Activated T-cell treated with anti-CD3 and anti-CD28 coated beads, Interleukin-2, amount 50 U/mL, for 4 hours (primary cell): ENCODE data around the gene AP2A2. TPM values are rescaled to one million over a fixed set of nuclear protein-coding genes. Genes with fewer than 3 reads are reported as not detected.
A peak's percentile ranks its signal among the peaks of the same experiment; 100 is the strongest.

ENCODE experiments used
- ATAC-seq, 2 donors: fragments of 200-7000 bp; cut with Tn5 transposase; one replicate each; pipeline ENCODE4 v1.10.0; 2021
- DNase-seq: peaks from one replicate; pipeline ENCODE4 v3.0.0-alpha.2; 2020
- H3K27me3 Mint-ChIP-seq: one replicate; pipeline ENCODE4 v1.8.0; 2021; ENCODE audit warnings: low read depth, mixed read lengths
- H3K36me3 Mint-ChIP-seq: one replicate; pipeline ENCODE4 v1.8.0; 2022; ENCODE audit warnings: mixed read lengths; ENCODE audit not compliant: insufficient read depth
- H3K4me1 Mint-ChIP-seq: one replicate; pipeline ENCODE4 v1.8.0; 2021; ENCODE audit warnings: low read depth, mixed read lengths
- H3K4me3 Mint-ChIP-seq: one replicate; pipeline ENCODE4 v1.8.0; 2021; ENCODE audit warnings: mild to moderate bottlenecking, moderate library complexity, mixed read lengths
- H3K9me3 Mint-ChIP-seq: one replicate; pipeline ENCODE4 v1.8.0; 2021; ENCODE audit warnings: mixed read lengths
- total RNA-seq, 3 donors: library from RNA; stranded (reverse); gene quantifications; one replicate each; pipeline ENCODE4 v1.2.1, GENCODE V29; 2021

The AP2A2 gene
- total RNA-seq, 3 donors from 2014 or later = 30.4 to 41.7 (median 38.0) TPM

GRCh38 chr11:1047595-1048156, 122.0 kb downstream of the AP2A2 start:
- H3K9me3 Mint-ChIP-seq = no peaks in the 10 kb centered on the region
- H3K36me3 Mint-ChIP-seq = no peaks in the 10 kb centered on the region
- no peak overlapping the region for H3K4me3 Mint-ChIP-seq
- H3K27me3 Mint-ChIP-seq = peaks cover 30% of the 10 kb centered on the region
- ATAC-seq (no peak), DNase-seq (no peak)
- peaks cover 2% of the 10 kb centered on the region for H3K4me1 Mint-ChIP-seq

GRCh38 chr11:1048375-1049070, 122.9 kb downstream of the AP2A2 start:
- Mint-ChIP-seq H3K4me3 (no peak overlapping the region), H3K4me1 (peaks cover 2% of the 10 kb centered on the region), H3K9me3 (no peaks in the 10 kb centered on the region), H3K36me3 (no peaks in the 10 kb centered on the region), H3K27me3 (peaks cover 30% of the 10 kb centered on the region)
- no peak for ATAC-seq
- no peak for DNase-seq

DNA sequence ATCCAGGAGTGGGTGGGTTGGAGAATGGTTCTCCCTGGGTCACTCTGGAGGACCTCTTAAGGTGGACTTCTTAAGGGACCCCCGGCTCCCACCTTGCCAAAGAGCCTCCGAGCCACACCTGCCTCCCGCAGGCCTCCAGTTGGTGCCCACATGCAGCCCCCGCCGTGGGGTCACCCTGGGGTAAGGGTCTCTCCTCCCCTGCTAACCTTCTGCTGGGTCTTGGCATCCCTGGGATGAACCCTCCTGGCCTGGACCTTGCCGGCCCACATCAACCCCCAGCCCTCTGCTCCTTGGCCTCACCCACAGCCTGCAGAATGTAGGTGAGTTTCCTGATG, 123.4 kb downstream of the AP2A2 start:
- no peak for DNase-seq

DNA sequence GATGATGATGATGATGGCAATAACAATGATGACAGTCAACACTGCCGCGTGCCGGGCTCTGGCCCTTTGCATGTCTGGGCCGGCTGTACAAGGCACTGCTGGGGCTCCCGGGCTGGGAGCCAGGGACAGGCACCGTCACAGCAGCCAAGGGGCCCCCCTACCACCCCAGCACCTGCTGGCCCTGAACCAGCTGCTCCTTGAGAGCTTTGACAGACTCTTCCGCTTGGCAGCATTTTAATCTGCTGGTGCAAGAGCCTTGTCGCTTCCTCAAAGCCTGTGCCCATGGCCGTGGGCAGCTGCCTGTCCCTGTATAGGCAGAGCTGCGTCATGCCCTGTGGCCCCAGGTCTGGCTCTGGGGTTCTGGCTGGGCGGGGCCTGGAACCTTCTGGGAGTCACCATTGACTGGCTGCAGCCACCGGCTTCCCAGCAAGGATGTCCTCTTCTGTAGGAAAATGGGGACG, 123.8 kb downstream of the AP2A2 start:
- peaks cover 2% of the 10 kb centered on the region for H3K4me1 Mint-ChIP-seq
- H3K9me3 Mint-ChIP-seq = no peaks in the 10 kb centered on the region
- no peak for ATAC-seq
- H3K36me3 Mint-ChIP-seq = no peaks in the 10 kb centered on the region
- no peak for DNase-seq
- no peak overlapping the region for H3K4me3 Mint-ChIP-seq
- peaks cover 30% of the 10 kb centered on the region for H3K27me3 Mint-ChIP-seq

More for the DNA sequence above, 123.4 kb downstream of the AP2A2 start:
- no peak for ATAC-seq
- no peak overlapping the region for H3K4me3 Mint-ChIP-seq
- H3K27me3 Mint-ChIP-seq = peaks cover 30% of the 10 kb centered on the region
- no peaks in the 10 kb centered on the region for H3K36me3 Mint-ChIP-seq
- peaks cover 2% of the 10 kb centered on the region for H3K4me1 Mint-ChIP-seq
- H3K9me3 Mint-ChIP-seq = no peaks in the 10 kb centered on the region

GRCh38 chr11:1049911-1050580, 124.4 kb downstream of the AP2A2 start:
- Mint-ChIP-seq H3K36me3 (no peaks in the 10 kb centered on the region), H3K4me1 (peaks cover 2% of the 10 kb centered on the region), H3K27me3 (peaks cover 25% of the 10 kb centered on the region), H3K4me3 (no peak overlapping the region), H3K9me3 (no peaks in the 10 kb centered on the region)
- ATAC-seq = no peak
- no peak for DNase-seq

GRCh38 chr11:1050581-1051355, 125.1 kb downstream of the AP2A2 start:
- no peaks in the 10 kb centered on the region for H3K9me3 Mint-ChIP-seq
- H3K36me3 Mint-ChIP-seq = no peaks in the 10 kb centered on the region
- H3K4me1 Mint-ChIP-seq = peaks cover 2% of the 10 kb centered on the region
- DNase-seq (peak; percentile 68), ATAC-seq (peak; percentile 99)
- H3K27me3 Mint-ChIP-seq = peaks cover 25% of the 10 kb centered on the region
- no peak overlapping the region for H3K4me3 Mint-ChIP-seq

DNA sequence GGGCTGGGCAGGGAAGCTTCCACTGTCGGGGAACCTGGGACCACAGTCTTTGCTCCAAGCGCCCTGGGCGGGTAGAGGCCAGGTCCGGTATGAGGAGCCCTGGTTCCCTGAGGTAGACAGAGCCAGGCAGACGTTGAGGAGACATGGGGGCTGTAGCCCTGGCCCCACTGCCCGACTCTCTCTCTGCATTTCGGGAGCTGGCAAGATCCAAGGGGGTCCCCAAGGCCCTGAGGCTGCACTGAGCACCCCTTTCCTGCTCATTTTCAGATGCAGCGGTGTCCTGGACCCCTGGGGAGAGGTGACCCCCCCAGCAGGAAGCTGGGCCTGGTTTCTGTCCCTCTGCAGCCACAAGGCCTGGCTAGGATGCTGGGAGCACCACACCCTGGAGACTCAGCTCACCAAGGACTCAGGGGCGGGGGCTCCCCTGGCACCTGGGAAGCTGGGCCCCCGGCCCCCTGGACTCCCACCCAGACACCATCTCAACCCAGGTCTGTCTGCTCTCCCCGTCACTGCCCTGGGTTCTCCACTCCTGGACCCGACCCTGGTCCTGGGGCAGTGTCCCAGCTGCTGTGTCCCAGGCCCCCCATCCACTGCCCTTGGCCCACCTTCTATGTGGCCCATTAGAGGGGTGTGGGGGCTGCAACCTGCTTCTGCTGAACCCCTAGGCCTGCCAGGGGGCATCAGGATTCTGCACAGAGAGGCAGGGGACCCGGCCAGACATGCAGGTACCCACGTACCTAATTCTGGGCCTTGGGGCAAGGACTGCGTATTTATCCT, 125.9 kb downstream of the AP2A2 start:
- no peaks in the 10 kb centered on the region for H3K9me3 Mint-ChIP-seq

GRCh38 chr11:1052133-1053011, 126.7 kb downstream of the AP2A2 start:
- Mint-ChIP-seq H3K27me3 (peaks cover 26% of the 10 kb centered on the region), H3K36me3 (no peaks in the 10 kb centered on the region)
- DNase-seq = no peak

More for the DNA sequence above, 125.9 kb downstream of the AP2A2 start:
- no peak overlapping the region for H3K4me3 Mint-ChIP-seq
- peaks cover 2% of the 10 kb centered on the region for H3K4me1 Mint-ChIP-seq
- H3K36me3 Mint-ChIP-seq = no peaks in the 10 kb centered on the region
- no peak for DNase-seq
- H3K27me3 Mint-ChIP-seq = peaks cover 25% of the 10 kb centered on the region
- ATAC-seq = no peak

DNA sequence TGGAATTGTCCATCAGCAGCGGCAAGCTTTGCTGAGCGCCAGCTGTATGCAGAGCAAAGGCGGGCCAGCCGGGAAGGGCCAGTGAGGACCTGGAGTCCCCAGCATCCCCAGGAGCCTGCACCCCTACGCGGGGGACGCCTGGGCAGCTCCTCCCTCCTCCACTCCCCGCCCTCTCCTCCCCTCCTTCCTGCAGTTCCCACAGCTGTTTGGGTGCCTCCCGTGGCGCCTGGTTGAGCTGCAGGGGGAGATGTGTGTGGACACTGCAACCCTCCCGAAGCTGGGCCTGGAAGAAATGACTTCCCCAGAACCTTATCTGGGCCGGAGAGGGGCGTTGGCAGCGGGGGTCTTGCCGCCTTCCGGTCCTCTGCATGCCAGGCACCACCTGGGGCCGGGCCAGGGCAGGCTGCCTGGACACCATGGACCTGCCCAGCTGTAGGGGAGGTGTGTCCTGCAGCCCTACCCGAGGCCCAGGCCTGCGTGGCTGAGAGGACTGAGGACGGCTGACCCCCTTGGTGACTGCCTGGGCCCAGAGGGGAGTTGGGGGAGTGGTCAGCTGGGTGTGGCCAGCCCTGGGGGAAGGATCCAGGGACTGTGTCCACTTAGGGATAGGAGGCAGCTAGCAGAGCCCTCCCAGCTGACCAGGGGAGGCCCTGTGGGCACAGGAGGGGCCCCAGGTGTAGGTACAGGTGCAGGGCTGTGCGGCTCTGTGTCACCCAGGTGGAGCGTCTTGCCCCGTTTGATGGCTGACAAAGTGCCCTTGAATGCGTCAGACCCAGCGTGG, 127.6 kb downstream of the AP2A2 start:
- no peak for ATAC-seq
- Mint-ChIP-seq H3K4me3 (no peak overlapping the region), H3K27me3 (peaks cover 26% of the 10 kb centered on the region), H3K36me3 (no peaks in the 10 kb centered on the region), H3K9me3 (no peaks in the 10 kb centered on the region), H3K4me1 (peaks cover 2% of the 10 kb centered on the region)
- no peak for DNase-seq

More at GRCh38 chr11:1052133-1053011, 126.7 kb downstream of the AP2A2 start:
- no peak for ATAC-seq
- Mint-ChIP-seq H3K4me3 (no peak overlapping the region), H3K9me3 (no peaks in the 10 kb centered on the region), H3K4me1 (peaks cover 2% of the 10 kb centered on the region)

GRCh38 chr11:1054143-1055108, 128.8 kb downstream of the AP2A2 start:
- ATAC-seq (no peak), DNase-seq (no peak)
- Mint-ChIP-seq H3K4me1 (peaks cover 2% of the 10 kb centered on the region), H3K4me3 (no peak overlapping the region), H3K9me3 (no peaks in the 10 kb centered on the region), H3K27me3 (peaks cover 21% of the 10 kb centered on the region), H3K36me3 (no peaks in the 10 kb centered on the region)

- DNase-seq = no peak
- peaks cover 19% of the 10 kb centered on the region for H3K27me3 Mint-ChIP-seq
- ATAC-seq = no peak
- peaks cover 2% of the 10 kb centered on the region for H3K4me1 Mint-ChIP-seq
- H3K36me3 Mint-ChIP-seq = no peaks in the 10 kb centered on the region
- H3K9me3 Mint-ChIP-seq = no peaks in the 10 kb centered on the region
- H3K4me3 Mint-ChIP-seq = no peak overlapping the region
Measured at GRCh38 chr11:1055109-1055703, 129.5 kb downstream of the AP2A2 start.
